Measurements from ENCODE around the gene CNN2. TPM values are rescaled to one million over a fixed set of nuclear protein-coding genes. Genes with fewer than 3 reads are reported as not detected.
A peak's percentile ranks its signal among the peaks of the same experiment; 100 is the strongest.

Gene CNN2
- total and polyA plus RNA-seq, 9 of the 15 experiments (the other 6 are each of a cell fraction or from before 2014, with no cell fraction given): 12.1 to 174 (median 52.7) TPM

DNA sequence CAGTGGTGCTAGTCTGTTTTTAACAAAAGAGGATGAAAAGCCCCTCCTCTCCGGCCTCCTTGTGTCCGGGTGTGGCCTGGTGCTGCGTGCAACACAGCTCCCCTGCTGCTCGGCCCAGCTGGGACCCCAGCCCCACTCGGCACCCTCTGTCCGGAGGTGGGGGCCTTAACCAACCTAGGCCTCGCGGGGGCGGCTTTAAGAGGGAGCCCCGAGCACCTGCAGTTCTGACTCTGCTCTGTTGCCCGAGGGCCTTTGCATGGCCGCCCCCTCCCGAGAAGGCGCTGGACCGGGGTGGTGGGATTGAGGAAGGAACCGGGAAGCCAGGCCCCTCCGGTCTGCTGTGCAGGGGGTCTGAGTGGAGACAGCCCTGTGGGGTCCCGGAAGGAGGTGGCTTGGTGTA lies 31.9 kb upstream of the CNN2 start:
- ChIA-PET POLR2A (interaction anchor here (1.4 to 2.8 kb wide), 2 partner anchors 10 to 25 kb away, joined by 5 to 10 read pairs; partner anchors contain the start of gene WDR18), CTCF (ENCODE audit: low intra/inter-chr PET ratio) (no interaction called here)
- no TSS peak for BruUV-seq (replicated peaks)
- ATAC-seq (no peak), FAIRE-seq (no peak), DNase-seq (ENCODE audit: extremely low read depth in 1 of 4, low spot score in 3 of 4) (no peak)
- intact Hi-C loops (cut with micrococcal nuclease) (no loop called here), in situ Hi-C loops (cut with MboI) (no loop called here)
- 96% methylated on average over 14 of the region's 18 CpGs for WGBS (ENCODE audit: insufficient coverage, low coverage, missing lambda C conversion rate)
- H3K9ac ChIP-seq (ENCODE audit: insufficient read depth in 1 of 2, low read depth in 2 of 2, low read length in 2 of 2): no peak overlapping the region
- H3K9me3 ChIP-seq (replicated peaks; ENCODE audit: control insufficient read depth, insufficient read depth, low read depth, low read length): no peaks in the 10 kb centered on the region
- TF ChIP-seq HMGN3 (IDR thresholded peaks at IDR 0.05; ENCODE audit: borderline replicate concordance, extremely low read depth, insufficient read length, low read depth, low read length): peak; percentile 2
- no peak for TF ChIP-seq MECOM (CRISPR knock-in tag; IDR thresholded peaks at IDR 0.05)
- TF ChIP-seq POLR2G (IDR thresholded peaks at IDR 0.05; ENCODE audit: low read depth, low read length): peak; percentile 53; the same call in 1 of the 2 replicates
- H3K9me1 ChIP-seq (ENCODE audit: control insufficient read depth, insufficient read depth, low read length): peaks cover 6% of the 10 kb centered on the region
- peaks cover 54% of the 10 kb centered on the region; the same call in 2 of the 3 replicates for H3K36me3 ChIP-seq (ENCODE audit: control insufficient read depth, insufficient read depth, low read length)
- no peak overlapping the region for H3K27ac ChIP-seq (ENCODE audit: extremely low read depth, low read depth, low read length)
- no peaks in the 10 kb centered on the region for H3K27me3 ChIP-seq (ENCODE audit: control insufficient read depth in 2 of 2, insufficient read depth in 2 of 2, low read length in 2 of 2)
- H4K20me1 ChIP-seq (replicated peaks; ENCODE audit: control insufficient read depth, insufficient read depth, low read length): no peaks in the 10 kb centered on the region; the same call in 1 of the 2 replicates
- no peaks in the 10 kb centered on the region for H3K79me2 ChIP-seq (ENCODE audit: control insufficient read depth, insufficient read depth, low read length)
- no peak overlapping the region for H3K4me3 ChIP-seq
- peaks cover 13 to 77% of the 10 kb centered on the region in 2 experiments; a peak in 4 of 5 replicates for H3K4me1 ChIP-seq (replicated peaks in 1 of 2; ENCODE audit: control insufficient read depth in 2 of 2, insufficient read depth in 2 of 2, low read length in 2 of 2)
- no peak overlapping the region for H2AFZ ChIP-seq (ENCODE audit: low read depth, low read length)
- H3K4me2 ChIP-seq (ENCODE audit: insufficient read depth, low read length): no peak overlapping the region

DNA sequence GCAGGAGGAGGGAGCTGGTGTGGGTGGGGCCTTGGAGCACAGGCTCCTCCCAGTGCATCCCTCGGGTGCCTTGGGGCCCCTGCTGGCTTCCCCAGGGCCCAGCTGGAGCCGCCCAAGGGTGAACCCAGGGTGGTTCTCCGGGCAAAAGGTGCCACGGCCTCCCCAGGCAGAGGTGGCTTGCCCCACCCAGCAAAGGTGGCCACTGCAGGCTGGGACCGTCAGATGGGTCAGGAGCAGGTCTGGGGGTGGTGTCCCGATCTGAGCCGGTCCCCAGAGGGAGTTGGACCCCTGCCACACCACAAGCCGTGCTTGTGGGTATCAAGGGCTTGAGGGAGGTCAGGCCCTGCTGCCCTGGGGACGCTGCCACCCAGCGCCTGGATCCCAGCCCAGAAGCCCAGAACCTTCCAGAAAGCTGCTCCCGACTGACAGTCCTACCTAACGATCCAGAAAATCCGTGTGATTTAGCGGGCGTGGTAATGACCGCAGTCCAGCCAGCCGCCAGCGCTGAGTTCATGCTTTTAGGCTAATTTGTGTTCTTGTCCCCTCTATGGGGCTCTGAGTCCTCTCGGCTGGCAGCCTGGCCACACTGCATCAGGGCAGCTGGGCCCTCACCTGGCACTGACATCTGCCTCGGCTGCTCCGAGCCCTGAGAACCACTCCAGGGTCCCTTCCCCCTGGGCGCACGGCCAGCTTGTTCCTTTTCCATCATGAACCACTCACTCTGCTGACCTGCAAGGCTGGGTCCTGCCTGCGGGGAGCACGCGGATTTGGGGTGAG lies 31.2 kb upstream of the CNN2 start:
- Histone ChIP-seq H3K9me3 (replicated peaks; ENCODE audit: control insufficient read depth, insufficient read depth, low read depth, low read length) (no peaks in the 10 kb centered on the region), H3K36me3 (ENCODE audit: control insufficient read depth, insufficient read depth, low read length) (peaks cover 47% of the 10 kb centered on the region; the same call in 2 of the 3 replicates), H2AFZ (ENCODE audit: low read depth, low read length) (no peak overlapping the region), H3K9me1 (ENCODE audit: control insufficient read depth, insufficient read depth, low read length) (peaks cover 6% of the 10 kb centered on the region), H3K9ac (ENCODE audit: insufficient read depth in 1 of 2, low read depth in 2 of 2, low read length in 2 of 2) (0 out of 4 replicates have a peak overlapping the region, but pooled peaks of 1 of the 2 experiments have one; percentile 17), H3K79me2 (ENCODE audit: control insufficient read depth, insufficient read depth, low read length) (no peaks in the 10 kb centered on the region), H3K4me3 (no peak overlapping the region), H3K4me2 (ENCODE audit: insufficient read depth, low read length) (no peak overlapping the region), H4K20me1 (replicated peaks; ENCODE audit: control insufficient read depth, insufficient read depth, low read length) (no peaks in the 10 kb centered on the region; the same call in 1 of the 2 replicates), H3K4me1 (replicated peaks in 1 of 2; ENCODE audit: control insufficient read depth in 2 of 2, insufficient read depth in 2 of 2, low read length in 2 of 2) (peaks cover 13 to 77% of the 10 kb centered on the region in 2 experiments; a peak in 4 of 5 replicates), H3K27ac (ENCODE audit: extremely low read depth, low read depth, low read length) (no peak overlapping the region), H3K27me3 (ENCODE audit: control insufficient read depth in 2 of 2, insufficient read depth in 2 of 2, low read length in 2 of 2) (no peaks in the 10 kb centered on the region)
- no peak for ATAC-seq
- in situ Hi-C loops (cut with MboI): no loop called here
- WGBS (ENCODE audit: insufficient coverage, low coverage, missing lambda C conversion rate): 80% methylated on average over 24 of the region's 26 CpGs
- FAIRE-seq: no peak
- intact Hi-C loops (cut with micrococcal nuclease): no loop called here
- POLR2A ChIA-PET: interaction anchor here (0.6 to 2.8 kb wide), 4 partner anchors 11 to 212 kb away, joined by 3 to 10 read pairs (median 4); partner anchors contain the start of gene WDR18
- BruUV-seq (replicated peaks): no TSS peak
- CTCF ChIA-PET (ENCODE audit: low intra/inter-chr PET ratio): no interaction called here
- no peak for DNase-seq (ENCODE audit: extremely low read depth in 1 of 4, low spot score in 3 of 4)
- TF ChIP-seq RBFOX2 (IDR thresholded peaks at IDR 0.05; ENCODE audit: low read depth, low read length) (peak; percentile 42; the same call in 1 of the 2 replicates), ELF4 (CRISPR knock-in tag; IDR thresholded peaks at IDR 0.05) (no peak), PYGO2 (tag; IDR thresholded peaks at IDR 0.05) (no peak), ZKSCAN8 (CRISPR knock-in tag; IDR thresholded peaks at IDR 0.05) (no peak), RFX5 (IDR thresholded peaks at IDR 0.05; ENCODE audit: low read depth, low read length) (no peak), KDM2B (CRISPR knock-in tag; IDR thresholded peaks at IDR 0.05) (no peak), LARP7 (IDR thresholded peaks at IDR 0.05) (no peak), POLR2G (IDR thresholded peaks at IDR 0.05; ENCODE audit: low read depth, low read length) (0 out of 2 replicates have a peak, but pooled peaks have one; percentile 1), SRSF9 (IDR thresholded peaks at IDR 0.05; ENCODE audit: borderline replicate concordance, low read depth, low read length) (no peak)
- TF ChIP-seq, protein P1, sequence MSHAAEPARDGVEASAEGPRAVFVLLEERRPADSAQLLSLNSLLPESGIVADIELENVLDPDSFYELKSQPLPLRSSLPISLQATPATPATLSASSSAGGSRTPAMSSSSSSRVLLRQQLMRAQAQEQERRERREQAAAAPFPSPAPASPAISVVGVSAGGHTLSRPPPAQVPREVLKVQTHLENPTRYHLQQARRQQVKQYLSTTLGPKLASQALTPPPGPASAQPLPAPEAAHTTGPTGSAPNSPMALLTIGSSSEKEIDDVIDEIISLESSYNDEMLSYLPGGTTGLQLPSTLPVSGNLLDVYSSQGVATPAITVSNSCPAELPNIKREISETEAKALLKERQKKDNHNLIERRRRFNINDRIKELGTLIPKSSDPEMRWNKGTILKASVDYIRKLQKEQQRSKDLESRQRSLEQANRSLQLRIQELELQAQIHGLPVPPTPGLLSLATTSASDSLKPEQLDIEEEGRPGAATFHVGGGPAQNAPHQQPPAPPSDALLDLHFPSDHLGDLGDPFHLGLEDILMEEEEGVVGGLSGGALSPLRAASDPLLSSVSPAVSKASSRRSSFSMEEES (CRISPR knock-in tag; IDR thresholded peaks at IDR 0.05): no peak
